HEK293 (cell line): ENCODE data around the gene CDIPT.

ENCODE experiments used
- CTCF ChIA-PET: fragments of 350-600 bp; formaldehyde crosslinking; extraction: SDS; loops from one replicate; lab custom pipeline; 2021; ENCODE audit warnings: antibody characterized with exemption; lab: Yijun Ruan, JAX
- POLR2A ChIA-PET: fragments of 300-600 bp; formaldehyde crosslinking; extraction: SDS; loops from one replicate; lab custom pipeline; 2020; ENCODE audit warnings: antibody characterized with exemption, inconsistent platforms; lab: Yijun Ruan, JAX
- H3K27ac ChIP-seq: fragments of 200-500 bp; sonication (Bioruptor generic); 2 replicates; pipeline ENCODE4 v1.5.1; 2014; ENCODE audit warnings: low read depth, low read length, control low read depth, inconsistent platforms; ENCODE audit errors: extremely low read depth
- H3K36me3 ChIP-seq, 2 experiments: fragments of 200-500 bp in 1 of 2; sonication (Bioruptor generic) in 1 of 2; 1 replicate in 1 of 2; 2 replicates in 1 of 2; pipeline ENCODE4 v1.5.1; 2014 to 2017; ENCODE audit warnings: inconsistent platforms in 2 of 2, low read length in 2 of 2; ENCODE audit not compliant: control insufficient read depth in 2 of 2, insufficient read depth in 1 of 2
- H3K4me1 ChIP-seq: fragments of 200-500 bp; sonication (Bioruptor generic); 2 replicates; pipeline ENCODE4 v1.5.1; 2014; ENCODE audit warnings: mild to moderate bottlenecking, low read length, inconsistent platforms; ENCODE audit not compliant: control insufficient read depth, insufficient read depth
- H3K4me3 ChIP-seq: 2 replicates; pipeline ENCODE4 v1.5.1; 2011; ENCODE audit warnings: low read depth, mild to moderate bottlenecking, control low read depth, low read length, moderate library complexity
- H3K9me3 ChIP-seq: fragments of 200-500 bp; sonication (Bioruptor generic); 2 replicates; pipeline ENCODE4 v1.5.1; 2014; ENCODE audit warnings: low read depth, low read length, inconsistent platforms; ENCODE audit not compliant: control insufficient read depth, insufficient read depth
- EGR2 ChIP-seq: fragments of 450-650 bp; formaldehyde crosslinking; IDR thresholded peaks from 2 replicates; pipeline ENCODE4 v1.5.1; 2016; ENCODE audit warnings: low read depth, missing biosample characterization, missing genetic modification characterization
- FEZF1 ChIP-seq: fragments of 450-650 bp; formaldehyde crosslinking; IDR thresholded peaks from 2 replicates; pipeline ENCODE4 v1.5.1; 2016; ENCODE audit warnings: missing biosample characterization, missing genetic modification characterization
- GLI4 ChIP-seq: fragments of 450-650 bp; formaldehyde crosslinking; IDR thresholded peaks from 2 replicates; pipeline ENCODE4 v1.5.1; 2016; ENCODE audit warnings: missing biosample characterization, missing genetic modification characterization
- GLIS1 ChIP-seq: fragments of 450-650 bp; formaldehyde crosslinking; IDR thresholded peaks from 2 replicates; pipeline ENCODE4 v1.5.1; 2016; ENCODE audit warnings: missing biosample characterization, missing genetic modification characterization
- KLF16 ChIP-seq: fragments of 450-650 bp; formaldehyde crosslinking; IDR thresholded peaks from 2 replicates; pipeline ENCODE4 v1.5.1; 2017; ENCODE audit warnings: missing biosample characterization, missing genetic modification characterization
- KLF8 ChIP-seq: fragments of 450-650 bp; formaldehyde crosslinking; IDR thresholded peaks from 2 replicates; pipeline ENCODE4 v1.5.1; 2016; ENCODE audit warnings: missing biosample characterization, missing genetic modification characterization
- KLF9 ChIP-seq: fragments of 450-650 bp; formaldehyde crosslinking; IDR thresholded peaks from 2 replicates; pipeline ENCODE4 v1.5.1; 2016; ENCODE audit warnings: missing biosample characterization, missing genetic modification characterization, low read depth
- PRDM1 ChIP-seq: fragments of 450-650 bp; formaldehyde crosslinking; IDR thresholded peaks from 2 replicates; pipeline ENCODE4; 2016; ENCODE audit warnings: missing biosample characterization, missing genetic modification characterization
- PRDM2 ChIP-seq: fragments of 450-650 bp; formaldehyde crosslinking; IDR thresholded peaks from 2 replicates; pipeline ENCODE4 v1.5.1; 2016; ENCODE audit warnings: missing biosample characterization, missing genetic modification characterization, borderline replicate concordance
- ZBTB17 ChIP-seq: fragments of 450-650 bp; formaldehyde crosslinking; IDR thresholded peaks from 2 replicates; pipeline ENCODE4 v1.5.1; 2016; ENCODE audit warnings: missing biosample characterization, missing genetic modification characterization
- ZBTB6 ChIP-seq: fragments of 450-650 bp; formaldehyde crosslinking; IDR thresholded peaks from 2 replicates; pipeline ENCODE4 v1.5.1; 2017; ENCODE audit warnings: missing biosample characterization, missing genetic modification characterization
- ZNF146 ChIP-seq: fragments of 450-650 bp; formaldehyde crosslinking; IDR thresholded peaks from 2 replicates; pipeline ENCODE4 v1.5.1; 2016; ENCODE audit warnings: missing biosample characterization, missing genetic modification characterization
- ZNF335 ChIP-seq: fragments of 450-650 bp; formaldehyde crosslinking; conservative IDR thresholded peaks from 2 replicates; pipeline ENCODE4 v1.5.1; 2016; ENCODE audit warnings: missing biosample characterization, missing genetic modification characterization
- ZNF350 ChIP-seq: fragments of 450-650 bp; formaldehyde crosslinking; IDR thresholded peaks from 2 replicates; pipeline ENCODE4 v1.5.0; 2017; ENCODE audit warnings: missing biosample characterization, mild to moderate bottlenecking, missing genetic modification characterization
- ZNF362 ChIP-seq: fragments of 450-650 bp; formaldehyde crosslinking; IDR thresholded peaks from 2 replicates; pipeline ENCODE4 v1.5.1; 2016; ENCODE audit warnings: missing biosample characterization, missing genetic modification characterization
- ZNF639 ChIP-seq: fragments of 450-650 bp; formaldehyde crosslinking; IDR thresholded peaks from 2 replicates; pipeline ENCODE4 v1.5.1; 2016; ENCODE audit warnings: missing biosample characterization, missing genetic modification characterization
- ZNF660 ChIP-seq: fragments of 450-650 bp; IDR thresholded peaks from 2 replicates; pipeline ENCODE4 v1.5.1; 2018; ENCODE audit warnings: missing biosample characterization, mild to moderate bottlenecking, missing genetic modification characterization
- TF ChIP-seq, protein P1 (sequence below): fragments of 450-650 bp; formaldehyde crosslinking; conservative IDR thresholded peaks from 2 replicates; pipeline ENCODE4 v1.5.1; 2016; ENCODE audit warnings: low read depth, missing biosample characterization, missing genetic modification characterization
- TF ChIP-seq, protein P2 (sequence below): fragments of 450-650 bp; formaldehyde crosslinking; IDR thresholded peaks from 2 replicates; pipeline ENCODE4 v1.5.1; 2016; ENCODE audit warnings: missing biosample characterization, missing genetic modification characterization

CDIPT gene

GRCh38 chr16:29899516-29900101 is 36.6 kb upstream of the CDIPT start, which contains the start of gene SEZ6L2 (continued):
- TF ChIP-seq, protein P1, sequence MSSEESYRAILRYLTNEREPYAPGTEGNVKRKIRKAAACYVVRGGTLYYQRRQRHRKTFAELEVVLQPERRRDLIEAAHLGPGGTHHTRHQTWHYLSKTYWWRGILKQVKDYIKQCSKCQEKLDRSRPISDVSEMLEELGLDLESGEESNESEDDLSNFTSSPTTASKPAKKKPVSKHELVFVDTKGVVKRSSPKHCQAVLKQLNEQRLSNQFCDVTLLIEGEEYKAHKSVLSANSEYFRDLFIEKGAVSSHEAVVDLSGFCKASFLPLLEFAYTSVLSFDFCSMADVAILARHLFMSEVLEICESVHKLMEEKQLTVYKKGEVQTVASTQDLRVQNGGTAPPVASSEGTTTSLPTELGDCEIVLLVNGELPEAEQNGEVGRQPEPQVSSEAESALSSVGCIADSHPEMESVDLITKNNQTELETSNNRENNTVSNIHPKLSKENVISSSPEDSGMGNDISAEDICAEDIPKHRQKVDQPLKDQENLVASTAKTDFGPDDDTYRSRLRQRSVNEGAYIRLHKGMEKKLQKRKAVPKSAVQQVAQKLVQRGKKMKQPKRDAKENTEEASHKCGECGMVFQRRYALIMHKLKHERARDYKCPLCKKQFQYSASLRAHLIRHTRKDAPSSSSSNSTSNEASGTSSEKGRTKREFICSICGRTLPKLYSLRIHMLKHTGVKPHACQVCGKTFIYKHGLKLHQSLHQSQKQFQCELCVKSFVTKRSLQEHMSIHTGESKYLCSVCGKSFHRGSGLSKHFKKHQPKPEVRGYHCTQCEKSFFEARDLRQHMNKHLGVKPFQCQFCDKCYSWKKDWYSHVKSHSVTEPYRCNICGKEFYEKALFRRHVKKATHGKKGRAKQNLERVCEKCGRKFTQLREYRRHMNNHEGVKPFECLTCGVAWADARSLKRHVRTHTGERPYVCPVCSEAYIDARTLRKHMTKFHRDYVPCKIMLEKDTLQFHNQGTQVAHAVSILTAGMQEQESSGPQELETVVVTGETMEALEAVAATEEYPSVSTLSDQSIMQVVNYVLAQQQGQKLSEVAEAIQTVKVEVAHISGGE (tag by site-specific recombination), result peak; percentile 73
- TF ChIP-seq ZNF350 (tag by site-specific recombination), result no peak
- peak; percentile 68 for TF ChIP-seq GLIS1 (tag by site-specific recombination)
- TF ChIP-seq FEZF1 (tag by site-specific recombination), result peak; percentile 64

DNA sequence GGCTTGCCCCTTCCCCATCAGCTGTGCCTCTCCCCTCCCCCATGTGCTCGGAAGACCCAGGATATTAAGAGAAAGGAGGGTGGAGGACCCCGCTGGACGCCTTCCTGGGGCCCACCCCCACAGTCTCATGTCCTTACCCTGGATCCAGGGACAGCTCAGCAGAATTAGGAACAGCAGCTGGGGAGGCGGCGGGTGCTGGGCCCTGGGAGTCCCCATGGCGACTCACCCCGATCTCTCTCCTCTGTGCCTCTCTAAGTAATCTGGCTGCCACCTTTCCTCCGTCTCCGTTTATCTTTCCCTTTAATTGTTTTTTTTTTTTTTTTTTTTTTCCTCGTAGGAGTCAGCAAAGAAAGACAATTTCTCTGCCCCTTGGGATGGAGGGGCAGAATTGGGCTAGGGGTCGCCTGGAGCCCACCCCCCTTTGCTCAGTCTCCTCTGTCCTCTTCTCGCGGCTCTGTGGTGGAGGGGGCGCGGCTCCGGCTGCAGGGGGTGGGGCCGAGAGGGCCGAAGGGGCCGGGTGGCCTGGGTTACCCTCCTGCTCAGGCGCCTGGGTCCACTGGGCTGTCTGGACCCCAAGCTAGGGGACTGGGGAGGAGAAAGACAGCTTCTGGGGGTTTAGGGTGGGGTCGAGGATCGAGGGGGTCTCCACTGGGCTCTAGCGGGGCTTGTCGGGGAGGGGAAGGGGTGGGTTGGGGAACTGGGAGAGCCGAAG is 35.9 kb upstream of the CDIPT start:
- Histone ChIP-seq H3K9me3 (no peaks in the 10 kb centered on the region), H3K4me3 (peak overlapping the region; percentile 51), H3K36me3 (no peaks in the 10 kb centered on the region), H3K27ac (no peak overlapping the region), H3K4me1 (peaks cover 2% of the 10 kb centered on the region; the same call in 1 of the 2 replicates)
- ChIA-PET POLR2A (interaction anchor here (0.6 to 2.2 kb wide), 17 partner anchors 10 to 103 kb away, joined by 3 to 13 read pairs (median 4); partner anchors contain the start of genes CDIPT, MVP, TAOK2 and TMEM219), CTCF (interaction anchor here (0.9 to 2.1 kb wide), 3 partner anchors 22 to 50 kb away, joined by 4 to 10 read pairs (median 9); no protein-coding TSS in a partner anchor)
- TF ChIP-seq PRDM2 (tag by site-specific recombination) (no peak), GLI4 (tag by site-specific recombination) (no peak), ZBTB17 (peak; percentile 22; the same call in 1 of the 2 replicates), EGR2 (tag by site-specific recombination) (no peak), ZNF335 (tag by site-specific recombination) (peak; percentile 84), PRDM1 (no peak), KLF9 (tag by site-specific recombination) (peak; percentile 92), KLF16 (0 out of 2 replicates have a peak, but pooled peaks have one; percentile 25), ZBTB6 (tag by site-specific recombination) (peak; percentile 85; the same call in 1 of the 2 replicates), ZNF362 (tag by site-specific recombination) (peak; percentile 55; the same call in 1 of the 2 replicates), KLF8 (tag by site-specific recombination) (no peak), ZNF639 (tag by site-specific recombination) (no peak), ZNF146 (tag by site-specific recombination) (0 out of 2 replicates have a peak, but pooled peaks have one; percentile 2), ZNF660 (tag by site-specific recombination) (no peak)
- TF ChIP-seq, protein P2, sequence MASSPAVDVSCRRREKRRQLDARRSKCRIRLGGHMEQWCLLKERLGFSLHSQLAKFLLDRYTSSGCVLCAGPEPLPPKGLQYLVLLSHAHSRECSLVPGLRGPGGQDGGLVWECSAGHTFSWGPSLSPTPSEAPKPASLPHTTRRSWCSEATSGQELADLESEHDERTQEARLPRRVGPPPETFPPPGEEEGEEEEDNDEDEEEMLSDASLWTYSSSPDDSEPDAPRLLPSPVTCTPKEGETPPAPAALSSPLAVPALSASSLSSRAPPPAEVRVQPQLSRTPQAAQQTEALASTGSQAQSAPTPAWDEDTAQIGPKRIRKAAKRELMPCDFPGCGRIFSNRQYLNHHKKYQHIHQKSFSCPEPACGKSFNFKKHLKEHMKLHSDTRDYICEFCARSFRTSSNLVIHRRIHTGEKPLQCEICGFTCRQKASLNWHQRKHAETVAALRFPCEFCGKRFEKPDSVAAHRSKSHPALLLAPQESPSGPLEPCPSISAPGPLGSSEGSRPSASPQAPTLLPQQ (tag by site-specific recombination), result 0 out of 2 replicates have a peak, but pooled peaks have one; percentile 10
